Keratinocyte (primary cell): ENCODE results near the gene IFT43. TPM values are rescaled to one million over a fixed set of nuclear protein-coding genes. Genes with fewer than 3 reads are reported as not detected.

ENCODE experiments used
- DNase-seq: peaks from one replicate; pipeline ENCODE4 v3.0.0-alpha.2; 2011; ENCODE audit warnings: low read depth, missing footprints, low spot score
- FAIRE-seq: peaks from 2 replicates; lab custom pipeline; 2011; peaks lifted over from hg19 to GRCh38; lab: Jason Lieb, UNC
- H2AFZ ChIP-seq: 2 replicates; pipeline ENCODE4 v1.6.0; 2012; ENCODE audit warnings: low read length, control low read depth, inconsistent platforms; ENCODE audit not compliant: control insufficient read depth
- H3K27ac ChIP-seq: 2 replicates; pipeline ENCODE4 v1.5.1; 2011; ENCODE audit warnings: low read length; ENCODE audit not compliant: control insufficient read depth, insufficient read depth
- H3K27me3 ChIP-seq: 3 replicates; pipeline ENCODE4 v1.6.0; 2011; ENCODE audit warnings: low read length; ENCODE audit not compliant: control insufficient read depth, insufficient read depth; ENCODE audit errors: extremely low read depth
- H3K36me3 ChIP-seq, 2 experiments: 2 replicates in 1 of 2; 3 replicates in 1 of 2; pipeline ENCODE4 v1.5.1; 2011; ENCODE audit warnings: low read length in 2 of 2, mild to moderate bottlenecking in 1 of 2; ENCODE audit not compliant: control insufficient read depth in 2 of 2, insufficient read depth in 2 of 2; ENCODE audit errors: extremely low read depth in 1 of 2
- H3K4me1 ChIP-seq: 3 replicates; pipeline ENCODE4 v1.5.1; 2011; ENCODE audit warnings: low read length; ENCODE audit not compliant: control insufficient read depth, insufficient read depth; ENCODE audit errors: extremely low read depth
- H3K4me2 ChIP-seq: 3 replicates; pipeline ENCODE4 v1.6.0; 2011; ENCODE audit warnings: low read depth, low read length; ENCODE audit not compliant: control insufficient read depth, insufficient read depth; ENCODE audit errors: extremely low read depth
- H3K4me3 ChIP-seq, 3 experiments: fragments of 200-600 bp in 1 of 3; sonication (generic) in 1 of 3; 2 replicates in 2 of 3; 3 replicates in 1 of 3; pipeline ENCODE4 v1.5.1; 2011 to 2016; ENCODE audit warnings: low read length in 3 of 3, mild to moderate bottlenecking in 3 of 3, control low read depth in 2 of 3, inconsistent platforms in 1 of 3, low read depth in 1 of 3, mixed read lengths in 1 of 3, mixed run types in 1 of 3, moderate library complexity in 1 of 3; ENCODE audit not compliant: control insufficient read depth in 2 of 3, insufficient read depth in 2 of 3; ENCODE audit errors: extremely low read depth in 1 of 3
- H3K79me2 ChIP-seq: 2 replicates; pipeline ENCODE4 v1.6.0; 2012; ENCODE audit warnings: low read length; ENCODE audit not compliant: control insufficient read depth, insufficient read depth
- H3K9ac ChIP-seq: 3 replicates; pipeline ENCODE4 v1.6.0; 2011; ENCODE audit warnings: low read length; ENCODE audit not compliant: control insufficient read depth, insufficient read depth; ENCODE audit errors: extremely low read depth
- H3K9me1 ChIP-seq: 3 replicates; pipeline ENCODE4 v1.6.0; 2011; ENCODE audit warnings: low read length; ENCODE audit not compliant: control insufficient read depth, insufficient read depth; ENCODE audit errors: extremely low read depth
- H3K9me3 ChIP-seq: 2 replicates; pipeline ENCODE4 v1.5.1; 2012; ENCODE audit warnings: low read depth, low read length; ENCODE audit not compliant: control insufficient read depth
- H4K20me1 ChIP-seq: 3 replicates; pipeline ENCODE4 v1.6.0; 2011; ENCODE audit warnings: low read length; ENCODE audit not compliant: control insufficient read depth, insufficient read depth; ENCODE audit errors: extremely low read depth
- EZH2 ChIP-seq: IDR thresholded peaks from one replicate; pipeline ENCODE4 v1.6.1; 2012; ENCODE audit warnings: inconsistent platforms, mild to moderate bottlenecking, low read length, moderate library complexity
- dilution Hi-C: fragments of 300-500 bp; cut with MboI; formaldehyde crosslinking; loops from one replicate; pipeline ENCODE4 v1.7.0; 2020; ENCODE audit warnings: low sequenced_read_pairs; ENCODE audit not compliant: extremely low pct_ligation_motif_present
- polyA plus RNA-seq, 5 experiments: library from polyadenylated mRNA; depleted of rRNA in 3 of 5; stranded (reverse) in 3 of 5; stranded (forward) in 1 of 5; unstranded in 1 of 5; fragments of >200 nt; gene quantifications; 1 replicate in 1 of 5; 2 replicates in 3 of 5; 3 replicates in 1 of 5; pipeline versions ENCODE4 v1.2.1 to v1.2.3, GENCODE V29; 2011 to 2012; ENCODE audit warnings: missing spikeins in 2 of 5, low read depth in 1 of 5, low replicate concordance in 1 of 5
- TF ChIP-seq, protein P1 (sequence below), 3 experiments: IDR thresholded peaks in 1 of 3; conservative IDR thresholded peaks in 1 of 3; optimal IDR thresholded peaks in 1 of 3; 2 replicates in 2 of 3; 3 replicates in 1 of 3; pipeline versions ENCODE3 to v1.5.1; 2011; ENCODE audit warnings: low read length in 3 of 3, mild to moderate bottlenecking in 3 of 3, moderate library complexity in 2 of 3, control low read depth in 1 of 3, inconsistent platforms in 1 of 3; ENCODE audit not compliant: insufficient read depth in 2 of 3; ENCODE audit errors: extremely low read depth in 1 of 3

The IFT43 gene
- polyA plus RNA-seq, 1 donor (not counting 4 experiments of a cell fraction or from before 2014, with no cell fraction given), result 41.6 TPM

- Histone ChIP-seq H3K4me1 (no peaks in the 10 kb centered on the region), H3K27me3 (no peaks in the 10 kb centered on the region), H3K27ac (no peak overlapping the region), H3K4me3 (no peak overlapping the region), H3K9me3 (no peaks in the 10 kb centered on the region), H3K79me2 (no peaks in the 10 kb centered on the region), H3K36me3 (no peaks in the 10 kb centered on the region), H3K9me1 (no peaks in the 10 kb centered on the region), H3K4me2 (no peak overlapping the region), H4K20me1 (no peaks in the 10 kb centered on the region), H2AFZ (no peak overlapping the region), H3K9ac (no peak overlapping the region)
- DNase-seq (no peak), FAIRE-seq (no peak)
- dilution Hi-C loops, result no loop called here
- TF ChIP-seq, protein P1, sequence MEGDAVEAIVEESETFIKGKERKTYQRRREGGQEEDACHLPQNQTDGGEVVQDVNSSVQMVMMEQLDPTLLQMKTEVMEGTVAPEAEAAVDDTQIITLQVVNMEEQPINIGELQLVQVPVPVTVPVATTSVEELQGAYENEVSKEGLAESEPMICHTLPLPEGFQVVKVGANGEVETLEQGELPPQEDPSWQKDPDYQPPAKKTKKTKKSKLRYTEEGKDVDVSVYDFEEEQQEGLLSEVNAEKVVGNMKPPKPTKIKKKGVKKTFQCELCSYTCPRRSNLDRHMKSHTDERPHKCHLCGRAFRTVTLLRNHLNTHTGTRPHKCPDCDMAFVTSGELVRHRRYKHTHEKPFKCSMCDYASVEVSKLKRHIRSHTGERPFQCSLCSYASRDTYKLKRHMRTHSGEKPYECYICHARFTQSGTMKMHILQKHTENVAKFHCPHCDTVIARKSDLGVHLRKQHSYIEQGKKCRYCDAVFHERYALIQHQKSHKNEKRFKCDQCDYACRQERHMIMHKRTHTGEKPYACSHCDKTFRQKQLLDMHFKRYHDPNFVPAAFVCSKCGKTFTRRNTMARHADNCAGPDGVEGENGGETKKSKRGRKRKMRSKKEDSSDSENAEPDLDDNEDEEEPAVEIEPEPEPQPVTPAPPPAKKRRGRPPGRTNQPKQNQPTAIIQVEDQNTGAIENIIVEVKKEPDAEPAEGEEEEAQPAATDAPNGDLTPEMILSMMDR (optimal IDR thresholded peaks at IDR 0.05 in 1 of 3, IDR thresholded peaks at IDR 0.05 in 1 of 3, conservative IDR thresholded peaks at IDR 0.05 in 1 of 3; ENCODE audit: extremely low read depth in 1 of 3, insufficient read depth in 2 of 3, low read length in 3 of 3), result no peak
- TF ChIP-seq EZH2, result no peak
Measured at GRCh38 chr14:76089575-76089974, 104.0 kb downstream of the IFT43 start.

- TF ChIP-seq, protein P1 (optimal IDR thresholded peaks at IDR 0.05 in 1 of 3, IDR thresholded peaks at IDR 0.05 in 1 of 3, conservative IDR thresholded peaks at IDR 0.05 in 1 of 3; ENCODE audit: extremely low read depth in 1 of 3, insufficient read depth in 2 of 3, low read length in 3 of 3), result no peak
- no peak for TF ChIP-seq EZH2
- Histone ChIP-seq H3K79me2 (no peaks in the 10 kb centered on the region), H3K36me3 (no peaks in the 10 kb centered on the region), H3K27ac (no peak overlapping the region), H3K4me1 (no peaks in the 10 kb centered on the region), H3K9ac (no peak overlapping the region), H3K27me3 (no peaks in the 10 kb centered on the region), H2AFZ (no peak overlapping the region), H3K9me3 (no peaks in the 10 kb centered on the region), H4K20me1 (no peaks in the 10 kb centered on the region), H3K4me3 (no peak overlapping the region), H3K9me1 (no peaks in the 10 kb centered on the region), H3K4me2 (no peak overlapping the region)
- dilution Hi-C loops, result no loop called here
- FAIRE-seq, result no peak
- no peak for DNase-seq
Measured at GRCh38 chr14:76090616-76091391, 105.2 kb downstream of the IFT43 start.
